ENCODE measurements around the gene PLA2G2A.
"Not testable (repeated sequence)": the region's sequence is repeated elsewhere in the genome, so short reads cannot be mapped to it uniquely, and the experiment has no call there.

The PLA2G2A gene, protein sequence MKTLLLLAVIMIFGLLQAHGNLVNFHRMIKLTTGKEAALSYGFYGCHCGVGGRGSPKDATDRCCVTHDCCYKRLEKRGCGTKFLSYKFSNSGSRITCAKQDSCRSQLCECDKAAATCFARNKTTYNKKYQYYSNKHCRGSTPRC

GRCh38 chr1:19979494-19979977, at the start of gene PLA2G2A:
Gene PLA2G2A (minus strand): TSS chr1:19979618. CDS start chr1:19978773, 845 bp downstream.
- DNase-seq (ENCODE audit: low read depth, low spot score): no peak

DNA sequence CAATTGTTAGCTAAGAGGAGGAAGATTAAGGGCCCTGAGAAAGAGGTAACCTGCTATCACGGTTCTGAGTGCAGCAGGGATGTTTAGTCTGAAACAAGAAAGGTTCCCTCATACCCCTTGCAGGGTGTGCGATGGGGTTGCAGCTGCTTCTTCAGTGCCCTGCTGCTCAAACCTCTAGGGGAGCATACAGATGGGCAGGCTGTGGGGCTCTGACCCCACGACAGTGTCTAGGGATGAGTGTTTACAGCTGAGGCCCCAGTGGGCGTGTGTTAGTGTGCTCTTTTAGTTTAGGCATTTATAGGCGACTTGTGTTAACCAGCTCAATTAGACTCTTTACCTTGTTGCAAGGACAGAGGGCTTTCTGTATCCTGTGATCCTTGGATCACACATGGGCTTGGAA, 49.3 kb upstream of the PLA2G2A start:
- no peak for DNase-seq (ENCODE audit: low read depth, low spot score)

DNA sequence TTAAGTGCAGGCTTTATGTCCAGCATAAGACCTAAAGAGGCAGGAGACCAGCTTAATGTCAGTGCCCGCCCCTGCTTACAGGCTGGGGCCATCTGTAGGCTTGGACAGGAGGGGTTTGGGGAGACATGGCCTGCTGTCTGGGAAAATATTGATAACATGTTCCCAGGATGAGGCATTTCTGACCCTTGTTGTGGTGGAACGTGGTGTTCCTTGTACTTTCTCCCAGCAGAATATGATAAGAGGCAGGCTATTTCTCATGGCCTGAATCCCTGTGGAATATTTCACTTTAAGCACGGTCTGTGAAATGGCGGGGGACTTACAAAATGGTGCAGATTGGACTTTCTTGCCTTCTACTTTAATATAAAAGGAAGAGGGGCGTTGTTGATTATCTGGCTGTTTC, 48.7 kb upstream of the PLA2G2A start:
- DNase-seq (ENCODE audit: low read depth, low spot score): no peak

GRCh38 chr1:20017741-20018140, 38.3 kb upstream of the PLA2G2A start:
- DNase-seq (ENCODE audit: low read depth, low spot score): no peak

DNA sequence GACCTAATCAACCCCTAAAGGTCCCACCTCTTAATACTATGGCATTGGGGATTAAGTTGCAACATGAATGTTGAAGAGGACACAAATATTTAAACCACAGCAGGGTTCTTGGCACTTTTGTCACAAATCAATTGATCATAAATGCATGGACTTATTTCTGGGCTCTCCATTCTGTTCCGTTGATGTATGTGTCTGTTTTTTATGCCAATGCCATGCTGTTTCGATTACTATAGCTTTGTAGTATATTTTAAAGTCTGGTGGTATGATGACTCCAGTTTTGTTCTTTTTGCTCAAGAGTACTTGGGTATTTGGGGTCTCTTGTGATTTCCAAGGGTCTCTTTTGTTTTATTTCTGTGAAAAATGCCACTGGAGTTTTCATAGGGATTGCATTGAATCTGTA, 34.7 kb upstream of the PLA2G2A start:
- no peak for DNase-seq (ENCODE audit: low read depth, low spot score)

DNA sequence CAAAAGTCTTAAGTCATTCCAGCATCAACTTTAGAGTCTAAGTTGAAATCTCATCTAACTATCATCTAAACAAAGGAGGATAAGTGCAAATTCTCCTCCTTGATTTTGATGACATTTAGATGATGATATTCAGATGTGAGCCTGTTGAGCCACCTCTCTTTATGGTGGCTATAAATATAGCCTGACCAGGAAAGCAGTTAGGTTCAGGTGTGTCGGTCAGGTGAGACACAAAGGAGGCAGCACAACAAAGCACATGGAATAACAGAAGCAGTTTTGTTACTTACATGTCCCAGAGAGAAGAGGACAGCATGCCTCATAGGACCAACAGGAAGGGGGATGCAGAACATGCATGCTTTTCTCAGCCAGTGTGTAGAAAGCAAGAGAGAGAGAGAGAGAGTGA, 30.6 kb upstream of the PLA2G2A start:
- DNase-seq (ENCODE audit: low read depth, low spot score): no peak

GRCh38 chr1:20009212-20009611, 29.8 kb upstream of the PLA2G2A start:
- no peak for DNase-seq (ENCODE audit: low read depth, low spot score)

DNA sequence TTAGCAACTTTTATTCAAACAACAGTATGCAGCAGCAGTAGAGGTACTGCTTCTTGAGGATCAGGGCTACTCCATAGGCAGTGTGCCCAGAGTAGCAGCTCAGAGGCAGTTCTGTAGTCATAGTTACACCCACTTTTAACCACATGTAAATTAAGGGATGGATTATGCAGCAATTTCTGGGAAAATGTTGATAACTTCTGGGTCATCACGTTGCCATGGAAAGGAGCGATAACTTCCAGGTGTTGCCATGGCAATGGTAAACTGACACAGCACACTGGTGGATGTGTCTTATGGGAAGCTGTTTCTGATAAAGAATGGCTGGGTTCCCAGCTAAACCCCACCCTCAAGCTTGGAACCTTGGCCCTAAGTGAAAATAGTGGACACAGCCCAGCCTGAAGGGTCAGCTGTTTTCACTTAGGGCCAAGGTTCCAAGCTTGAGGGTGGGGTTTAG, 29.0 kb upstream of the PLA2G2A start:
- DNase-seq (ENCODE audit: low read depth, low spot score): no peak

DNA sequence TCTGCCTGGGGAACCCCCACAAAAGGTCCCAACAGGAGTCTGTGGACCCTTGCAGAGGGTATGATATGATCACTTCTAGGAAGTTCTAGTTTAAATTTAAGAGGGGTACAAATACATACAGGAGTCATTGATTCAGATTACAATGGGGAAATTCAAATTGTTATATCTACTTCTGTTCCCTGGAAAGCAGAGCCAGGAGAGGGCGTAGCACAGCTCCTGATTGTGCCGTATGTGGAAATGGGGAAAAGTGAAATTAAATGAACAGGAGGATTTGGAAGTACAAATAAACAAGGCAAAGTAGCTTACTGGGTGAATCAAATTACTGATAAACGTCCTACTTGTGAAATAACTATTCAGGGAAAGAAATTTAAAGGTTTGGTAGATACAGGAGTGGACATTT, 19.4 kb upstream of the PLA2G2A start:
- not testable (repeated sequence) for DNase-seq (ENCODE audit: low read depth, low spot score)

DNA sequence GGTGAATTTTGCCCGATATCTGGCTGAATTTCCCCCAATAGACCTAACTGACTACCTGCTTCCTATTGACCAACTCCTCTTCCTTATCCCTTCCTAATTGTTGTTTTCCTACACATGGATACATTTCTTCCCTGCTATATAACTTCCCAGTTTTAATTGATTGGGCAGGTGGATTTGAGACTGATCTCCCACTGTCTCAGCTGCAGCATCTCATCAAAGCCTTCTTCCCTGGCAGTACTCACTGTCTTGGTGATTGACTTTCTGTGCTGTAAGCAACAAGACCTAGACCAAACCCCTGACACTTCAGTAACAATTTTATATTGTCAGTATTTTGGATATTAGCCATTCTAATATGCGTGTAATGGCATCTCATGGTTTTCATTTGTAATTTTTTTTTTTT, 11.3 kb upstream of the PLA2G2A start:
- no peak for DNase-seq (ENCODE audit: low read depth, low spot score)

DNA sequence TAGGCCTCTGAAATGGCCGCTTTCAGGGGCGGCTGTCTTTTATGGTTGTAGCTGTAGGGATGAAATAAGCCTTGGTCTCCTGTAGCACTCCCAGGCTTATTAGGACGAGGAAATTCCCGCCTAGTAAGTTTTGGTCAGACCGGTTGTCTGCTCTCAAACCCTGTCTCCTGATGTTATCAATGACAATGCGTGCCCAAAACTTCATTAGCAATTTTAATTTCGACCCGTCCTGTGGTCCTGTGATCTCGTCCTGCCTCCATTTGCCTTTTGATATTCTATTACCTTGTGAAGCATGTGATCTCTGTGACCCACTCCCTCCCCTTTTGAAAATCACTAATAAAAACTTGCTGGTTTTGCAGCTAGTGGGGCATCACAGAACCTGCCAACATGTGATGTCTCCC, 10.8 kb upstream of the PLA2G2A start:
- not testable (repeated sequence) for DNase-seq (ENCODE audit: low read depth, low spot score)

GRCh38 chr1:19988267-19989006, 9.0 kb upstream of the PLA2G2A start:
- no peak for DNase-seq (ENCODE audit: low read depth, low spot score)

- no peak for DNase-seq (ENCODE audit: low read depth, low spot score)
Observed at GRCh38 chr1:19987719-19988118, 8.3 kb upstream of the PLA2G2A start.

DNA sequence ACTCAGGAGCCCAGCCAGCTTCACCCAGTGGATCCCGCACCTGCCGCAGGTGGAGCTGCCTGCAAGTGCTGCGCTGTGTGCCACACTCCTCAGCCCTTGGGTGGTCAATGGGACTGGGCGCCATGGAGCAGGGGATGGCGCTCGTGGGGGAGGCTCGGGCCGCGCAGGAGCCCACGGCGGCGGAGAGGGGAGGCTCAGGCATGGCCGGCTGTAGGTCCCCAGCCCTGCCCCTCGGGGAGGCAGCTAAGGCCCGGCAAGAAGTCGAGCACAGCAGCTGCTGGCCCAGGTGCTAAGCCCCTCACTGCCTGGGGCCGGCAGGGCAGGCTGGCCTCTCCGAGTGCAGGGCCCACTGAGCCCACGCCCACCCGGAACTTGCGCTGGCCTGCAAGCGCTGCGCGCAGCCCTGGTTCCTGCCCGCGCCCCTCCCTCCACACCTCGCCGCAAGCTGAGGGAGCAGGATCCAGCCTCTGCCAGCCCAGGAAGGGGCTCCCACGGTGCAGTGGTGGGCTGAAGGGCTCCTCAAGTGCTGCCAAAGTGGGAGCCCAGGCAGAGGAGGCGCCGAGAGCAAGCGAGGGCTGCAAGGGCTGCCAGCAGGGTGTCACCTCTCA, 5.1 kb upstream of the PLA2G2A start:
- not testable (repeated sequence) for DNase-seq (ENCODE audit: low read depth, low spot score)

DNA sequence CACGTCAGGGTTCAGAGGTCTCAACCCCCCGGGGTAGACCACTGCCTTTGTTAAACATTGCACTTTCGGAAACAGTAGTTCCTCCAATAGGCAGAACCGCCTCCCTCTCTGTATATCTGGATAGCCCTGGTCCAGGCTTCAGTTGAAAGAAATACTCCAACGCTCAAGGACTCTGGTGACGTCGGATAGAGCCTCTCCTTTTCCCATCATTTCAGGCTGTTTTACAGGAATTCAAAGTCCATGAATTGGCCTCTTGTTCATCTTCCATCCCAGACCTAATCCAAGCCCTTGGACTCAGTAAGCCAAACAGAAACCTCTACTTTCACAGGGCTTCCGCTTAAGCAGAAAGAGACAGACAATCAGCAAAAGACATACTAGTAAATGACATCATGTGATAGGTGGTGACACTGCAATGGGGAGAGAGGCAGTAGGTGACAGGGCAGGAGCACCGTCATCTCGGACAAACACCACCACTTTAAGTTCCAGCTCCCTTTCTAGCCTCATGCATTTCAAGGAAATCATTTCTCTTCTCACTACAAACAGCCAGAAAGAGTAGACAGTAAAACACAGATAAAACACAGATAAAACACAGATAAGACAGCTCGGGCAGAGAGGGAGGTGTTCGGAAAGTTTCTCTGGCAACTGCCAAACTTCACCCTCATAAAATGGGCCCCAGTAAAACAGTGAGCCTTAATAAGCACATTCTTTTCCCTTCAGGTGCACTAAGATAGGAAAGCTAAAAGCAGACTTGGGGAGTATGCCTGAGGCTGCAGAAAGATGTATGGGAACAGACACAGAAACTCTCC, 2.3 kb upstream of the PLA2G2A start:
- no peak for DNase-seq (ENCODE audit: low read depth, low spot score)

- no peak for DNase-seq (ENCODE audit: low read depth, low spot score)
Observed at GRCh38 chr1:19981170-19981506, 1.7 kb upstream of the PLA2G2A start.

DNA sequence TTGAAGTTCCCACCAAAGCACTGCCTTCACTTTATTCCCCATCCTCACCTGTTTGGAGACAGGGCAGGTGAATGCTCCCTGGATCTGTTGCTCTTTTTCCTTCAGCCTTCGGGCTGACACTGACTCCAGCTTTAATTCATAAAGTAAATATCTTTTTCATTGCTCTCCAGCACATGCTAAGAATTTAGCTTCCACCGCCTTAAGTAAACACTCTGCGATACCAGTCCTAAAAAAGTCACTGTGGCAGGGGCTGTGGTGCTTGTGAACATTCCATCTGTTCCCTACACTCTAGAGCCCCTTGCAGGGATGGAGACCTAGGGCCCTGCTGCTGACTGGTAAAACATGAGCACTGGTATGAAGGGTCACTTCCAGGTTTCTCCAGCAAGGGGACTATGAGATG, 896 bp upstream of the PLA2G2A start:
- no peak for DNase-seq (ENCODE audit: low read depth, low spot score)

DNA sequence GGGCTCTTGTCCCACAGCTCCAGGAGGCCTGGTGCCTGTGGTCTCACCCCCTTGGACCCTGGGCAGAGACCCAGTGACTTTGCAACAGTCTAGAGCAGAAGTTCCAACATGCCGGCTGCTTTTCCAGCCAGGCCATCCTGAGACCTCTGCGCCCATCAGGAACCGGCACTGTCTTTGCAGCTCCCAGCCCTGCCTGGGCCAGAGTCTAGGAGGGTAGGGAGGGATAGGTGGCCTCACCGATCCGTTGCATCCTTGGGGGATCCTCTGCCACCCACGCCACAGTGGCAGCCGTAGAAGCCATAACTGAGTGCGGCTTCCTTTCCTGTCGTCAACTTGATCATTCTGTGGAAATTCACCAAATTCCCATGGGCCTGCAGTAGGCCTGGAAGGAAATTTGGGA, 1.3 kb downstream of the PLA2G2A start:
- DNase-seq (ENCODE audit: low read depth, low spot score): no peak

DNA sequence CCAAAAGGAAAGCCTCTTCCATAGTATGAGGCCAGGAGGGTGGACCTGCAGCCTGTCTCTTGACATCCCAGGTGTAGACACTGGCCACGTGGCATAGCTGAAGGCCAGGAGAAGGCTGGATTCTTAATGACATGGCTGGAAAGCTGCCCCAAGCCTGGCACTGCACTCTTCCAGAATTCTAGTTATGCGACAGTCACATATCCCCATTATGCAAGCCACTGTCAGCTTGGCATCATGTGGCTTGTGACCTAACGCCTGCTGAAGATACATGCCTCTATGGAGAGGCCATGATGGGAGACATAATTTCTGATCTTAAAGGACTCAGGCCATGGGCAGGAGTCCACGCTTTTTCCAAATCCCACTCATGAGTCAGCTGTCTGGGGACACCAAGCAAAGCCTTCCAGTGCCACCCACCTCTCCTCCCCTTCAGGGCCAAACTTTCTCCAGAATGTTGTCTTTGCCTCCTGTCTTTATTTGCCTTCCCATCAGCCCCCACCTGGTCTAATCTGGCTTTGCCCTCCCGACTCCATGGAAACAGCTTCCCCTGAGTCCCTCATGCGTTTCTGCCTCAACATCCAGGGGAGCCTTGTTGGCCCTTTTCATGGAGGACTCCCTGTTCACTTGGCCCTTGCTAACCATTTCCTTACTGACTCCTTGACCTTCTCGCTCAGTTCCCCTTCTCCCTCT, 3.0 kb downstream of the PLA2G2A start:
- no peak for DNase-seq (ENCODE audit: low read depth, low spot score)

GRCh38 chr1:19975423-19976193, 3.8 kb downstream of the PLA2G2A start:
- DNase-seq (ENCODE audit: low read depth, low spot score): no peak

Data from activated naive CD8-positive, alpha-beta T cell treated with anti-CD3 and anti-CD28 coated beads, Interleukin-2, amount 50 U/mL, for 16 hours (primary cell).